ENCODE data around the gene ITGBL1. TPM values are rescaled to one million over a fixed set of nuclear protein-coding genes. Genes with fewer than 3 reads are reported as not detected.

The ITGBL1 gene
- 69.4 and 71.8 TPM in 2 replicates for total RNA-seq

GRCh38 chr13:101452519-101453485, at the start of gene ITGBL1:
Gene ITGBL1, plus strand, starts transcription at chr13:101452675. Its CDS starts 159 bp downstream, at chr13:101452834.

GRCh38 chr13:101416181-101417042, 36.1 kb upstream of the ITGBL1 start, which contains the start of gene NALCN:
Gene NALCN, minus strand, starts transcription at chr13:101416508. Its CDS starts 17,382 bp downstream, at chr13:101399126.

Other genes with a start within 250 kb of the ITGBL1 start
- gene NALCN, start 36.2 kb upstream of the ITGBL1 start, total RNA-seq = 5.5 and 8.2 TPM in 2 replicates